Ascending aorta (tissue), 2 donors: ENCODE data around the gene TXNRD1. TPM values are rescaled to one million over a fixed set of nuclear protein-coding genes. Genes with fewer than 3 reads are reported as not detected.
"Not testable (repeated sequence)": the region's sequence is repeated elsewhere in the genome, so short reads cannot be mapped to it uniquely, and the experiment has no call there.

Source experiments
- DNase-seq, 2 donors: peaks; one replicate each; pipeline ENCODE4 v3.0.0-alpha.2; 2019; ENCODE audit warnings: low spot score in 2 of 2
- H3K27ac ChIP-seq, 2 donors: fragments of 200-600 bp; sonication (generic); one replicate each; pipeline ENCODE4 v1.5.1; 2016 to 2017; ENCODE audit warnings: mild to moderate bottlenecking in 1 of 2
- H3K27me3 ChIP-seq: fragments of 200-600 bp; sonication (generic); one replicate; pipeline ENCODE4 v1.5.1; 2017
- H3K36me3 ChIP-seq, 2 donors: fragments of 200-600 bp; sonication (generic); one replicate each; pipeline ENCODE4 v1.5.1; 2016
- H3K4me1 ChIP-seq, 2 donors: fragments of 200-600 bp; sonication (generic); one replicate each; pipeline ENCODE4 v1.5.1; 2016 to 2017; ENCODE audit warnings: mild to moderate bottlenecking in 1 of 2
- H3K4me3 ChIP-seq, 2 donors: fragments of 200-600 bp; sonication (generic); one replicate each; pipeline ENCODE4 v1.5.1; 2016 to 2017; ENCODE audit warnings: mild to moderate bottlenecking in 1 of 2
- H3K9me3 ChIP-seq, 2 donors: fragments of 200-600 bp; sonication (generic); one replicate each; pipeline ENCODE4 v1.5.1; 2016
- CTCF ChIP-seq, 3 experiments: fragments of 200-600 bp in 2 of 3; fragments of 450-650 bp in 1 of 3; sonication (generic) in 2 of 3; IDR thresholded peaks; one replicate each; pipeline ENCODE4 v1.5.1; 2016 to 2019; ENCODE audit warnings: antibody characterized with exemption in 3 of 3, mild to moderate bottlenecking in 1 of 3, moderate library complexity in 1 of 3
- intact Hi-C: fragments of 100-400 bp; cut with DNase I; formaldehyde crosslinking; loops from one replicate; pipeline ENCODE4 v1.15.1; 2023
- total RNA-seq: library from RNA; depleted of rRNA; stranded (reverse); fragments of >200 nt; gene quantifications from one replicate; pipeline ENCODE4 v1.1.0, GENCODE V29; 2016

The TXNRD1 gene
- total RNA-seq, 1 donor from 2014 or later: 67.4 TPM

DNA sequence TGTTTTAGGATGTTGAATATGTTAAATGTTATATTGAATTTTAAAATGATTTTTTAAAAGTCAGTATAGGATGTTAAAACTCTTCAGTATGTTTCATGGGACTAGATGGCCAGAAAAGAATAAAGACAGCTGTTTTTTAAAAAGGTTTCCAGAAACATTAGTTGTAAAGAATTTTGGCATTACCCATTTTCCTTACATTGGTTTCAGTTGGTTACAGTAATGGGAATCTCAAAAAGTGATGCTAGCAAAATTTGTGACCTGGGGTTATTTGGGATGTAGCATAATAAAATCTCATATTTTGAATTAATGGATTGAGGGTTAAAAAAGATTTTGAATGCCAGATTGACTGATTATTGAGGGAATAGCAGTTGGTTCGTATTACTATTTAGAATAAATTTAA lies 113.2 kb downstream of the TXNRD1 start:
- Histone ChIP-seq H3K4me3 (no peak overlapping the region), H3K9me3 (no peaks in the 10 kb centered on the region), H3K27me3 (no peaks in the 10 kb centered on the region), H3K4me1 (no peaks in the 10 kb centered on the region), H3K27ac (no peak overlapping the region), H3K36me3 (peaks cover 86 to 93% of the 10 kb centered on the region in 2 donors)
- no peak for TF ChIP-seq CTCF (IDR thresholded peaks at IDR 0.05)
- intact Hi-C loops: no loop called here
- DNase-seq: no peak

- Histone ChIP-seq H3K4me1 (peaks cover 0 to 3% of the 10 kb centered on the region in 2 donors), H3K9me3 (no peaks in the 10 kb centered on the region), H3K27me3 (no peaks in the 10 kb centered on the region), H3K4me3 (no peak overlapping the region), H3K36me3 (peaks cover 84 to 92% of the 10 kb centered on the region in 2 donors), H3K27ac (peak overlapping the region in 1 of 2 donors; percentile 2)
- no peak for TF ChIP-seq CTCF (IDR thresholded peaks at IDR 0.05)
- DNase-seq: no peak
- intact Hi-C loops: no loop called here
Observed at GRCh38 chr12:104329707-104330532, 114.3 kb downstream of the TXNRD1 start.

DNA sequence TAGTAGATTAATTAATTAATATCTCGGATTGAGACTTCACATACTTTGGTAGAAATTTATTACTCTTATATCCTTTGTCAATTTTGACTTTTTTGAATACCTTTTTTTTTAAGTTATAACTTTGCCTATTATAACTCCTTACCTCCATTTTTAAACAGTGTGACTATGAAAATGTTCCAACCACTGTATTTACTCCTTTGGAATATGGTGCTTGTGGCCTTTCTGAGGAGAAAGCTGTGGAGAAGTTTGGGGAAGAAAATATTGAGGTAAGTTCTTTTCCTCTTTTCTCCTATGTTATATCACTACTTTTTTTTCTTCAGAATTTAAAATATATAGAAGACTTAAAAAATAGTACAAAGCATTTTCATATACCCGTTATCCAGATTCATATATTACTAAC lies 115.8 kb downstream of the TXNRD1 start:
- Histone ChIP-seq H3K4me1 (peaks cover 0 to 3% of the 10 kb centered on the region in 2 donors), H3K9me3 (no peaks in the 10 kb centered on the region), H3K4me3 (no peak overlapping the region), H3K36me3 (peaks cover 79 to 95% of the 10 kb centered on the region in 2 donors), H3K27ac (no peak overlapping the region), H3K27me3 (no peaks in the 10 kb centered on the region)
- no peak for TF ChIP-seq CTCF (IDR thresholded peaks at IDR 0.05)
- no peak for DNase-seq
- intact Hi-C loops: no loop called here

DNA sequence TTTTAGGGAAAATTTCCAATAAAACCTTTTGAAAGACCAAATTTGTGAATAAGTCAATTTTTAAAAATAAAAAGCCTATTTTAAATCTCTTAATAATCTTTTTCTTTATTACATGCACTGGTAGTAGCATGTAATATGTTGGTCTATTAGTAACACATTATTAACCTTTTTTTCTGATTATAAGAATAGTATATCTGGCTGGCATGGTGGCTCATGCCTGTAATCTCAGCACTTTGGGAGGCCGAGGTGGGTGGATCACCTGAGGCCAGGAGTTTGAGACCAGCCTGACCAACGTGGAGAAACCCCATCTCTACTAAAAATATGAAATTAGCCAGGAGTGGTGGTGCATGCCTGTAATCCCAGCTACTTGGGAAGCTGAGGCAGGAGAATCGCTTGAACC lies 116.7 kb downstream of the TXNRD1 start:
- peaks cover 79 to 95% of the 10 kb centered on the region in 2 donors for H3K36me3 ChIP-seq
- H3K9me3 ChIP-seq, intact Hi-C loops, H3K27ac ChIP-seq, H3K4me1 ChIP-seq, H3K4me3 ChIP-seq, H3K27me3 ChIP-seq, DNase-seq: not testable (repeated sequence)

DNA sequence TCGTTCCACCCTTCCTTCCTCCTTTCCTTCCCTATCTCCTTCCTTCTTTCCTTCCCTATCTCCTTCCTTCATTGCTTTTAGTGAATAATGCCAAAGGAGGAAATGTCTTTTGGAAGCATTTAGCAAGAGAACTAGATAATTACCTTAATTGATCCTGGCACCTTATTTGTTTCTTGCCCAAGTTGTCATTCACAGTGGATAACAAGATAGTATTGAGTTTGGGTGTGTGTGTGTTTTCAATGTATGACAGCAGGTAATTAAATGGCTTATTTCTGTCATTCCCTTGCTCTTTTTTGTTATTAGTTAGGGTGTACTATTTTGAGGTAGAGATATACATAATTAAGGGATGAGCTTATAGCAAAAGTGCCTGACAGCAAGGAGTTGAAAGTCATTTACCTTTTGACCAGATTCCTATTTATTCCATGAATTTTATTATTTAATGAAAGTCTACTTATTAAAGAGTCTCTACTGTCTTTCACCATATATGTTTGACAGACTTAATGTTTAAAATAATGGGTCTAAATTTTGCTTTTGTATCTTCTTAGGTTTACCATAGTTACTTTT lies 118.2 kb downstream of the TXNRD1 start:
- Histone ChIP-seq H3K27me3 (no peaks in the 10 kb centered on the region), H3K36me3 (peaks cover 80 to 97% of the 10 kb centered on the region in 2 donors), H3K27ac (no peak overlapping the region), H3K9me3 (no peaks in the 10 kb centered on the region), H3K4me1 (peaks cover 0 to 3% of the 10 kb centered on the region in 2 donors), H3K4me3 (no peak overlapping the region)
- intact Hi-C loops: no loop called here
- DNase-seq: no peak
- no peak for TF ChIP-seq CTCF (IDR thresholded peaks at IDR 0.05)

GRCh38 chr12:104334581-104334980 lies 119.0 kb downstream of the TXNRD1 start:
- TF ChIP-seq CTCF (IDR thresholded peaks at IDR 0.05): no peak
- H3K27me3 ChIP-seq: no peaks in the 10 kb centered on the region
- H3K9me3 ChIP-seq: no peaks in the 10 kb centered on the region
- no peak for DNase-seq
- intact Hi-C loops: no loop called here
- H3K4me1 ChIP-seq: peaks cover 0 to 8% of the 10 kb centered on the region in 2 donors
- no peak overlapping the region for H3K27ac ChIP-seq
- H3K36me3 ChIP-seq: peaks cover 79 to 97% of the 10 kb centered on the region in 2 donors
- H3K4me3 ChIP-seq: no peak overlapping the region
